Measurements from ENCODE around the gene KLHL5. TPM values are rescaled to one million over a fixed set of nuclear protein-coding genes. Genes with fewer than 3 reads are reported as not detected.
A peak's percentile ranks its signal among the peaks of the same experiment; 100 is the strongest.

KLHL5 gene
- total and polyA plus RNA-seq, 9 of the 15 experiments (the other 6 are each of a cell fraction or from before 2014, with no cell fraction given): 8.0 to 30.8 (median 22.1) TPM

GRCh38 chr4:39044956-39045826, 16.8 kb upstream of the KLHL5 start (continued):
- TF ChIP-seq MAZ (CRISPR knock-in tag; conservative IDR thresholded peaks at IDR 0.05 in 1 of 2, IDR thresholded peaks at IDR 0.05 in 1 of 2) (peak; percentile 18 to 89; a peak in 3 of 4 replicates), UBTF (IDR thresholded peaks at IDR 0.05; ENCODE audit: borderline replicate concordance in 1 of 2, low read depth in 2 of 2, low read length in 2 of 2) (peak; percentile 81 to 82; a peak in 2 of 4 replicates), HCFC1 (IDR thresholded peaks at IDR 0.05; ENCODE audit: low read depth, low read length) (peak; percentile 28; the same call in 1 of the 2 replicates), ADNP (tag; IDR thresholded peaks at IDR 0.05) (0 out of 2 replicates have a peak, but pooled peaks have one; percentile 33), SIX5 (IDR thresholded peaks at IDR 0.05; ENCODE audit: borderline replicate concordance in 1 of 2, insufficient read depth in 1 of 2, low read depth in 1 of 2, low read length in 2 of 2) (no peak), POLR2G (IDR thresholded peaks at IDR 0.05; ENCODE audit: low read depth, low read length) (peak; percentile 83), CREM (IDR thresholded peaks at IDR 0.05; ENCODE audit: low read depth) (peak; percentile 81), E2F6 (IDR thresholded peaks at IDR 0.05; ENCODE audit: borderline replicate concordance in 1 of 2, extremely low read depth in 1 of 2, insufficient read depth in 1 of 2, insufficient read length in 1 of 2, low read depth in 1 of 2, low read length in 1 of 2, poor library complexity in 1 of 2, severe bottlenecking in 1 of 2) (peak; percentile 61 to 92), CTCFL (IDR thresholded peaks at IDR 0.05; ENCODE audit: borderline replicate concordance, insufficient read depth, low read depth, low read length, poor library complexity, severe bottlenecking) (peak; percentile 40), SAFB (IDR thresholded peaks at IDR 0.05; ENCODE audit: borderline replicate concordance, low read depth, low read length) (peak; percentile 79), YY1 (IDR thresholded peaks at IDR 0.05; ENCODE audit: borderline replicate concordance in 1 of 3, control insufficient read depth in 1 of 3, extremely low read depth in 1 of 3, insufficient read depth in 3 of 3, insufficient read length in 1 of 3, insufficient replicate concordance in 2 of 3, low read depth in 1 of 3, low read length in 2 of 3) (peak in 2 of 3 experiments; percentile 12 to 19), HMGXB4 (CRISPR knock-in tag; IDR thresholded peaks at IDR 0.05) (0 out of 2 replicates have a peak, but pooled peaks have one; percentile 41)
